Thoracic aorta (tissue), 2 donors: ENCODE measurements around the gene MAPKAPK2. TPM values are rescaled to one million over a fixed set of nuclear protein-coding genes. Genes with fewer than 3 reads are reported as not detected.
A peak's percentile ranks its signal among the peaks of the same experiment; 100 is the strongest.

Experiments
- ATAC-seq: fragments of 150-250 bp; one replicate; pipeline ENCODE4 v1.8.0; 2017; ENCODE audit warnings: low read depth; ENCODE audit not compliant: insufficient number of reproducible peaks, low FRiP score
- DNase-seq: peaks from one replicate; pipeline ENCODE4 v3.0.0-alpha.2; 2020; ENCODE audit warnings: low spot score
- H3K27ac ChIP-seq, 2 donors: fragments of 200-600 bp; sonication (generic); 1 replicate in 1 of 2; 2 replicates in 1 of 2; pipeline ENCODE4 v1.5.1; 2016; ENCODE audit warnings: mild to moderate bottlenecking in 2 of 2, moderate library complexity in 2 of 2
- H3K27me3 ChIP-seq: fragments of 200-600 bp; sonication (generic); replicated peaks from 2 replicates; pipeline ENCODE4 v1.6.0; 2016; ENCODE audit warnings: mild to moderate bottlenecking; ENCODE audit not compliant: insufficient read depth
- H3K36me3 ChIP-seq: fragments of 200-600 bp; sonication (generic); one replicate; pipeline ENCODE4 v1.5.1; 2016
- H3K4me1 ChIP-seq, 2 donors: fragments of 200-600 bp; sonication (generic); 1 replicate in 1 of 2; 2 replicates in 1 of 2; pipeline versions ENCODE4 v1.5.1 to v1.6.0; 2016; ENCODE audit warnings: low read depth in 2 of 2, mild to moderate bottlenecking in 1 of 2; ENCODE audit not compliant: control insufficient read depth in 1 of 2
- H3K4me3 ChIP-seq: fragments of 200-600 bp; sonication (generic); 2 replicates; pipeline ENCODE4 v1.5.1; 2016; ENCODE audit warnings: mild to moderate bottlenecking
- H3K9me3 ChIP-seq: fragments of 200-600 bp; sonication (generic); 2 replicates; pipeline ENCODE4 v1.5.1; 2016
- CTCF ChIP-seq: fragments of 200-600 bp; sonication (generic); IDR thresholded peaks from one replicate; pipeline ENCODE4 v1.5.1; 2019; ENCODE audit warnings: antibody characterized with exemption
- total RNA-seq, 2 donors: library from RNA; depleted of rRNA; stranded (reverse); fragments of >200 nt; gene quantifications; one replicate each; pipeline versions ENCODE4 v1.1.0 to v1.2.3, GENCODE V29; 2016

Gene MAPKAPK2
- total RNA-seq, 2 donors from 2014 or later: 80.7 to 89.2 TPM

GRCh38 chr1:206657751-206658150 lies 27.0 kb upstream of the MAPKAPK2 start:
- Histone ChIP-seq H3K9me3 (no peaks in the 10 kb centered on the region), H3K36me3 (no peaks in the 10 kb centered on the region), H3K27ac (no peak overlapping the region), H3K4me3 (no peak overlapping the region), H3K4me1 (no peaks in the 10 kb centered on the region), H3K27me3 (no peaks in the 10 kb centered on the region)
- no peak for TF ChIP-seq CTCF
- no peak for DNase-seq
- ATAC-seq: no peak

GRCh38 chr1:206658264-206658980 lies 26.3 kb upstream of the MAPKAPK2 start:
- no peak for ATAC-seq

GRCh38 chr1:206658981-206659273 lies 25.8 kb upstream of the MAPKAPK2 start:
- ATAC-seq (no peak), DNase-seq (no peak)
- H3K36me3 ChIP-seq: no peaks in the 10 kb centered on the region
- no peak for TF ChIP-seq CTCF
- no peaks in the 10 kb centered on the region for H3K9me3 ChIP-seq
- H3K27me3 ChIP-seq: no peaks in the 10 kb centered on the region
- H3K4me3 ChIP-seq: no peak overlapping the region
- peaks cover 4 to 6% of the 10 kb centered on the region in 2 donors for H3K4me1 ChIP-seq
- no peak overlapping the region for H3K27ac ChIP-seq

More at GRCh38 chr1:206658264-206658980, 26.3 kb upstream of the MAPKAPK2 start:
- no peak overlapping the region for H3K4me3 ChIP-seq
- no peaks in the 10 kb centered on the region for H3K9me3 ChIP-seq
- peak; percentile 43 for TF ChIP-seq CTCF
- H3K36me3 ChIP-seq: no peaks in the 10 kb centered on the region
- no peaks in the 10 kb centered on the region for H3K27me3 ChIP-seq
- no peak for DNase-seq
- no peak overlapping the region for H3K27ac ChIP-seq
- H3K4me1 ChIP-seq: peaks cover 0 to under 1% of the 10 kb centered on the region in 2 donors

GRCh38 chr1:206660136-206660535 lies 24.6 kb upstream of the MAPKAPK2 start:
- no peak overlapping the region for H3K4me3 ChIP-seq
- ATAC-seq (no peak), DNase-seq (no peak)
- TF ChIP-seq CTCF: no peak
- no peaks in the 10 kb centered on the region for H3K27me3 ChIP-seq
- no peaks in the 10 kb centered on the region for H3K9me3 ChIP-seq
- no peak overlapping the region for H3K27ac ChIP-seq
- no peaks in the 10 kb centered on the region for H3K36me3 ChIP-seq
- peaks cover 8 to 12% of the 10 kb centered on the region in 2 donors for H3K4me1 ChIP-seq

GRCh38 chr1:206661161-206661820 lies 23.4 kb upstream of the MAPKAPK2 start:
- ATAC-seq: no peak
- H3K27ac ChIP-seq: no peak overlapping the region
- H3K27me3 ChIP-seq: no peaks in the 10 kb centered on the region
- DNase-seq: no peak
- H3K36me3 ChIP-seq: no peaks in the 10 kb centered on the region
- no peaks in the 10 kb centered on the region for H3K9me3 ChIP-seq
- TF ChIP-seq CTCF: no peak
- peaks cover 8 to 12% of the 10 kb centered on the region in 2 donors for H3K4me1 ChIP-seq
- H3K4me3 ChIP-seq: no peak overlapping the region
